Esophagus squamous epithelium (tissue), 4 donors: Measurements from ENCODE around the gene ST7.

Experiments
- POLR2A ChIP-seq, 4 donors: fragments of 450-650 bp; IDR thresholded peaks; one replicate each; pipeline ENCODE4 v1.6.1; 2017; ENCODE audit warnings: antibody characterized with exemption in 4 of 4, mild to moderate bottlenecking in 4 of 4, moderate library complexity in 3 of 4
- TF ChIP-seq, protein P1 (sequence below), 6 experiments: fragments of 450-650 bp in 4 of 6; fragments of 200-600 bp in 2 of 6; sonication (generic) in 2 of 6; IDR thresholded peaks; one replicate each; pipeline ENCODE4 v1.5.1; 2016 to 2019; ENCODE audit warnings: antibody characterized with exemption in 6 of 6, mild to moderate bottlenecking in 4 of 6, moderate library complexity in 4 of 6

DNA sequence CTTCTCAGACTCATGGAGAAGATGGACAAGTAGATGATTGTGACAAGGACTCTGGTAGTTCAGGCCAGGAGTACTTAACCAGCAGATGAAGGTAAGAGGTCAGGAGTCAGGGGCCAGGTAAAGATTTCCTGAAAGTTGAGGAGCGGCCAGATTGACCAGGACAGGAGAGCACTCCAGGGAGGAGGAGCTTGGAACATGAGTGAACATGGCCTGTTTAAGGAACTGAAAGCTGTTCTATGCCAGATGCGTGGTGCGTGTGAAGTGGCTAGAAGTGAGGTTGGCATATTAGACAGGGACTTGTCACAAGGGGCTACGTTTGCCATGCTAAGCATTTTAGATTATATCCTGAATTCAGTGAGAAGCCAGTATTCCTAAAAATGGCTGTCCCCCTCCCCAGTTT is 212.4 kb downstream of the ST7 start:
- TF ChIP-seq, protein P1, sequence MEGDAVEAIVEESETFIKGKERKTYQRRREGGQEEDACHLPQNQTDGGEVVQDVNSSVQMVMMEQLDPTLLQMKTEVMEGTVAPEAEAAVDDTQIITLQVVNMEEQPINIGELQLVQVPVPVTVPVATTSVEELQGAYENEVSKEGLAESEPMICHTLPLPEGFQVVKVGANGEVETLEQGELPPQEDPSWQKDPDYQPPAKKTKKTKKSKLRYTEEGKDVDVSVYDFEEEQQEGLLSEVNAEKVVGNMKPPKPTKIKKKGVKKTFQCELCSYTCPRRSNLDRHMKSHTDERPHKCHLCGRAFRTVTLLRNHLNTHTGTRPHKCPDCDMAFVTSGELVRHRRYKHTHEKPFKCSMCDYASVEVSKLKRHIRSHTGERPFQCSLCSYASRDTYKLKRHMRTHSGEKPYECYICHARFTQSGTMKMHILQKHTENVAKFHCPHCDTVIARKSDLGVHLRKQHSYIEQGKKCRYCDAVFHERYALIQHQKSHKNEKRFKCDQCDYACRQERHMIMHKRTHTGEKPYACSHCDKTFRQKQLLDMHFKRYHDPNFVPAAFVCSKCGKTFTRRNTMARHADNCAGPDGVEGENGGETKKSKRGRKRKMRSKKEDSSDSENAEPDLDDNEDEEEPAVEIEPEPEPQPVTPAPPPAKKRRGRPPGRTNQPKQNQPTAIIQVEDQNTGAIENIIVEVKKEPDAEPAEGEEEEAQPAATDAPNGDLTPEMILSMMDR (IDR thresholded peaks at IDR 0.05), result no peak
- no peak for TF ChIP-seq POLR2A (IDR thresholded peaks at IDR 0.05)
